Astrocyte (in vitro differentiated cells and primary cell): ENCODE data around the gene CALM3. TPM values are rescaled to one million over a fixed set of nuclear protein-coding genes. Genes with fewer than 3 reads are reported as not detected.

Experiments used
- DNase-seq: peaks from one replicate; pipeline ENCODE4 v3.0.0-alpha.2; 2010; ENCODE audit warnings: low read depth
- FAIRE-seq: peaks from 2 replicates; lab custom pipeline; 2011; peaks lifted over from hg19 to GRCh38; lab: Jason Lieb, UNC
- H2AFZ ChIP-seq: 2 replicates; pipeline ENCODE4 v1.6.0; 2012; ENCODE audit warnings: low read depth, low read length, inconsistent platforms
- H3K27ac ChIP-seq: 2 replicates; pipeline ENCODE4 v1.5.1; 2011; ENCODE audit warnings: low read depth, low read length, inconsistent platforms
- H3K27me3 ChIP-seq: 2 replicates; pipeline ENCODE4 v1.6.0; 2011; ENCODE audit warnings: low read length, inconsistent platforms; ENCODE audit not compliant: insufficient read depth
- H3K36me3 ChIP-seq: 2 replicates; pipeline ENCODE4 v1.5.1; 2011; ENCODE audit warnings: low read length, inconsistent platforms; ENCODE audit not compliant: insufficient read depth
- H3K4me1 ChIP-seq: 2 replicates; pipeline ENCODE4 v1.5.1; 2011; ENCODE audit warnings: low read length, inconsistent platforms; ENCODE audit not compliant: insufficient read depth
- H3K4me2 ChIP-seq: 2 replicates; pipeline ENCODE4 v1.6.0; 2012; ENCODE audit warnings: low read length, inconsistent platforms
- H3K4me3 ChIP-seq: 2 replicates; pipeline ENCODE4 v1.5.1; 2011; ENCODE audit warnings: low read depth, mild to moderate bottlenecking, low read length, inconsistent platforms; ENCODE audit not compliant: insufficient read depth
- H3K79me2 ChIP-seq: 2 replicates; pipeline ENCODE4 v1.6.0; 2012; ENCODE audit warnings: mild to moderate bottlenecking, low read length, inconsistent platforms; ENCODE audit not compliant: insufficient read depth
- H3K9ac ChIP-seq: 2 replicates; pipeline ENCODE4 v1.6.0; 2012; ENCODE audit warnings: mild to moderate bottlenecking, low read length, inconsistent platforms
- H3K9me3 ChIP-seq: 2 replicates; pipeline ENCODE4 v1.5.1; 2012; ENCODE audit warnings: low read depth, mild to moderate bottlenecking, low read length, inconsistent platforms; ENCODE audit not compliant: insufficient read depth
- H4K20me1 ChIP-seq: 2 replicates; pipeline ENCODE4 v1.6.0; 2012; ENCODE audit warnings: low read length, inconsistent platforms; ENCODE audit not compliant: insufficient read depth
- H3K27ac Mint-ChIP-seq: one replicate; pipeline ENCODE4 v1.8.0; 2021; ENCODE audit warnings: mild to moderate bottlenecking, mixed read lengths; ENCODE audit not compliant: unreplicated experiment
- H3K27me3 Mint-ChIP-seq: one replicate; pipeline ENCODE4 v1.8.0; 2021; ENCODE audit warnings: low read depth, mixed read lengths; ENCODE audit not compliant: unreplicated experiment
- H3K36me3 Mint-ChIP-seq: one replicate; pipeline ENCODE4 v1.8.0; 2021; ENCODE audit warnings: low read depth, mixed read lengths; ENCODE audit not compliant: unreplicated experiment
- H3K4me1 Mint-ChIP-seq: one replicate; pipeline ENCODE4 v1.8.0; 2021; ENCODE audit warnings: low read depth, mixed read lengths; ENCODE audit not compliant: unreplicated experiment
- H3K4me3 Mint-ChIP-seq: one replicate; pipeline ENCODE4 v1.8.0; 2021; ENCODE audit warnings: mild to moderate bottlenecking, moderate library complexity, mixed read lengths; ENCODE audit not compliant: unreplicated experiment
- H3K9me3 Mint-ChIP-seq: one replicate; pipeline ENCODE4 v1.8.0; 2021; ENCODE audit warnings: mild to moderate bottlenecking, mixed read lengths; ENCODE audit not compliant: unreplicated experiment
- CTCF ChIP-seq: IDR thresholded peaks from 2 replicates; pipeline ENCODE4 v1.5.1; 2011; ENCODE audit warnings: low read depth, mild to moderate bottlenecking, inconsistent platforms, low read length, moderate library complexity; ENCODE audit not compliant: insufficient read depth
- EZH2 ChIP-seq: IDR thresholded peaks from 2 replicates; pipeline ENCODE4 v1.6.1; 2012; ENCODE audit warnings: mild to moderate bottlenecking, low read length, inconsistent platforms; ENCODE audit not compliant: insufficient read depth
- total RNA-seq: library from RNA; stranded (reverse); gene quantifications from 2 replicates; pipeline ENCODE4 v1.2.1, GENCODE V29; 2021

CALM3 gene
- total RNA-seq, 1 donor from 2014 or later, result 343 TPM

- peaks cover 19% of the 10 kb centered on the region for H3K79me2 ChIP-seq
- FAIRE-seq (no peak), DNase-seq (no peak)
- H3K4me1 ChIP-seq, result no peaks in the 10 kb centered on the region
- H3K27me3 ChIP-seq, result no peaks in the 10 kb centered on the region
- no peak overlapping the region for H3K27ac ChIP-seq
- peaks cover 32% of the 10 kb centered on the region for H3K36me3 ChIP-seq
- Mint-ChIP-seq H3K27me3 (no peaks in the 10 kb centered on the region), H3K9me3 (peaks cover 1% of the 10 kb centered on the region), H3K4me3 (no peak overlapping the region), H3K4me1 (peaks cover 12% of the 10 kb centered on the region), H3K36me3 (peaks cover 30% of the 10 kb centered on the region), H3K27ac (no peak overlapping the region)
- no peak overlapping the region for H2AFZ ChIP-seq
- no peaks in the 10 kb centered on the region for H3K9me3 ChIP-seq
- peaks cover 75% of the 10 kb centered on the region for H4K20me1 ChIP-seq
- H3K4me2 ChIP-seq, result no peak overlapping the region
- H3K4me3 ChIP-seq, result no peak overlapping the region
- TF ChIP-seq CTCF (no peak), EZH2 (no peak)
- H3K9ac ChIP-seq, result no peak overlapping the region
These were observed 8.6 kb downstream of the CALM3 start for GRCh38 chr19:46609511-46610412.

GRCh38 chr19:46610413-46610775 is 9.3 kb downstream of the CALM3 start:
- H3K4me1 ChIP-seq, result no peaks in the 10 kb centered on the region
- TF ChIP-seq EZH2 (no peak), CTCF (no peak)
- no peaks in the 10 kb centered on the region for H3K27me3 Mint-ChIP-seq
- H3K27me3 ChIP-seq, result no peaks in the 10 kb centered on the region
- no peaks in the 10 kb centered on the region for H3K9me3 ChIP-seq
- no peak overlapping the region for H2AFZ ChIP-seq
- no peak overlapping the region for H3K9ac ChIP-seq
- peak overlapping the region; percentile 41 for H3K27ac Mint-ChIP-seq
- H3K79me2 ChIP-seq, result peaks cover 13% of the 10 kb centered on the region
- peaks cover 12% of the 10 kb centered on the region for H3K4me1 Mint-ChIP-seq
- H3K4me3 ChIP-seq, result no peak overlapping the region
- H3K27ac ChIP-seq, result no peak overlapping the region
- H3K4me3 Mint-ChIP-seq, result no peak overlapping the region
- peaks cover 32% of the 10 kb centered on the region for H3K36me3 ChIP-seq
- DNase-seq (no peak), FAIRE-seq (no peak)
- H4K20me1 ChIP-seq, result peaks cover 69% of the 10 kb centered on the region
- H3K36me3 Mint-ChIP-seq, result peaks cover 30% of the 10 kb centered on the region
- H3K9me3 Mint-ChIP-seq, result peaks cover 1% of the 10 kb centered on the region
- H3K4me2 ChIP-seq, result no peak overlapping the region
